ENCODE results near the gene ZNF283.

Gene ZNF283

DNA sequence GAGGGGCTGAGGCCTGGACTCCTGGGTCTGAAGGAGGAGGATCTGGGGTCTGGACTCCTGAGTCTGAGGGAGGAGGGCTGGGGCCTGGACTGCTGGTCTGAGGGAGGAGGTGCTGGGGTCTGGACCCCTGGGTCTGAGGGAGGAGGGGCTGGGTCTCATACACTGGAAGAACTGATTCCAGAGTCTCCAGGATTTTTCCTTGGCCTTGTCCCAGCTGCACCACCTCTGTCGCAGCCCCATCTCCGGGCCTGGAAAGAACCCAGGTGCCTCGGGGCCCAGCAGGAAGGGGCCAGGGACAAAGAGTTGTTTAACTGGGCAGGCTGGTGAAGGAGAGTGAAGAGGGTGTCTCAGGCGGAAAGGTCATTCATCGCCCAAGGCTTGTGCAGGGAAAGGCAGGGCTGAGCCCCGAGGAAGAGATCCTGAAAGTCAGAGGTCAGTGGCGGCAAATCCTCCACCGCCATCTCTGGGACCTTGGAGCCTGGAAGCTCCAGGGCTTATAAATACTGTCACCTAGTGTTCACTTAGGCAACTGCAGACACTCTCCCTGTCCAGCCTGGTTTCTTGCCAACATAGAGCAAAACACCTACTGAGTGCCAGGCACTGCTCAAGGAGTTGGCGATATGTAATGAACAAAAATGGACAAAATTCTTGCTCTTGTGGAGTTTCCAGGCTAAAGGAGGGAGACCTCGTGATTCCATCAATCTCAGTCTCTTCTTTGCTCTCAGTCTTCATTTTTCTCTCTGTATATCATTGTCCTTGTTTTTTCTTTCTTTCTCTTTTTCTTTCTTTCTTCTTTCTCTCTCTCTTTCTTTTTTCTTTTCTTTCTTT is 41.9 kb upstream of the ZNF283 start:
- Histone ChIP-seq H3K4me1 (ENCODE audit: control insufficient read depth, low read depth, low read length) (no peaks in the 10 kb centered on the region), H3K9ac (ENCODE audit: low read length) (no peak overlapping the region), H3K36me3 (ENCODE audit: control insufficient read depth, low read depth, low read length) (no peaks in the 10 kb centered on the region), H3K27me3 (ENCODE audit: control insufficient read depth, insufficient read depth, low read length) (no peaks in the 10 kb centered on the region), H3K27ac (ENCODE audit: low read length) (no peak overlapping the region), H3K4me3 (ENCODE audit: low read length) (no peak overlapping the region), H3K9me3 (ENCODE audit: control insufficient read depth, low read depth, low read length) (no peaks in the 10 kb centered on the region)

DNA sequence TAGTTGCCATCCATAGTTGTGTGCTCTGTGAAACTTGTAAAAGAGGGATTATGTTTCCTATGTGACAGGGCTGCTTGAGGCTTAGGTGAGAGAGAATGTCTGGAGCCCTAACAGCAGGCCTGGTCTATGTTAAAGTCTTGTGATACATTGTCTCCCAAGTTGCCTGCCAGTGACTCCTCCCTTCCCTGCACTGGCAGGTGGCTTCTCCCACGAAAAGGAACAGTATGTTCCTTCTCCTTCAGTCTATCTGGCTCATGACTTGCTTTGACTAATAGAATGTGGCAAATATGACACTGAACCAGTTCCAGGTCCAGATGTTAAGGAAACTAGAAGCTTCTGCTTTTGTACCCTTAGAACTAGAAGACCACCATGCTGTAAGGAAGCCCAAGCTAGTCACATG is 40.5 kb upstream of the ZNF283 start:
- H3K27ac ChIP-seq (ENCODE audit: low read length): no peak overlapping the region
- no peaks in the 10 kb centered on the region for H3K36me3 ChIP-seq (ENCODE audit: control insufficient read depth, low read depth, low read length)
- H3K9ac ChIP-seq (ENCODE audit: low read length): no peak overlapping the region
- no peak overlapping the region for H3K4me3 ChIP-seq (ENCODE audit: low read length)
- H3K9me3 ChIP-seq (ENCODE audit: control insufficient read depth, low read depth, low read length): no peaks in the 10 kb centered on the region
- H3K27me3 ChIP-seq (ENCODE audit: control insufficient read depth, insufficient read depth, low read length): no peaks in the 10 kb centered on the region
- no peaks in the 10 kb centered on the region for H3K4me1 ChIP-seq (ENCODE audit: control insufficient read depth, low read depth, low read length)

DNA sequence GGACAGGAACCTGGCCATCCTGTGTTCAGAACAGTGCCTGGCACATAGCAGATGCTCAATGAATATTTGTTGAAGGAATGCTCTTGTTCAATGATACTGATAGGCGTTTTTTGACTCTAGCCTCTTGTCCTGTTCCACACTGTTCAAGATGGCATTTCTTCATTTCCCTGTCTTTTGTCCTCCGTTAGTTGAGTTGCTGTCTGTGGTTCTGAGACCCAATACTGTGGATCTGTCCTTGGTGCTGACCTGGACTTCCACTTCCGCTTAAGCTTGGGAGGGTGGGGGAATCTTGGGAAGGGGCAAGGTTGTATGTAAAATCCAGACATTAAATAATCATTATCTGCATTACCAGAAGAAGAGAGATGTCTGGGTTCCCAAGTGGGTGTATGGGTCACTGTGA is 38.1 kb upstream of the ZNF283 start:
- Histone ChIP-seq H3K4me3 (ENCODE audit: low read length) (no peak overlapping the region), H3K27me3 (ENCODE audit: control insufficient read depth, insufficient read depth, low read length) (peaks cover 6% of the 10 kb centered on the region), H3K27ac (ENCODE audit: low read length) (no peak overlapping the region), H3K4me1 (ENCODE audit: control insufficient read depth, low read depth, low read length) (no peaks in the 10 kb centered on the region), H3K9me3 (ENCODE audit: control insufficient read depth, low read depth, low read length) (no peaks in the 10 kb centered on the region), H3K9ac (ENCODE audit: low read length) (no peak overlapping the region), H3K36me3 (ENCODE audit: control insufficient read depth, low read depth, low read length) (no peaks in the 10 kb centered on the region)

DNA sequence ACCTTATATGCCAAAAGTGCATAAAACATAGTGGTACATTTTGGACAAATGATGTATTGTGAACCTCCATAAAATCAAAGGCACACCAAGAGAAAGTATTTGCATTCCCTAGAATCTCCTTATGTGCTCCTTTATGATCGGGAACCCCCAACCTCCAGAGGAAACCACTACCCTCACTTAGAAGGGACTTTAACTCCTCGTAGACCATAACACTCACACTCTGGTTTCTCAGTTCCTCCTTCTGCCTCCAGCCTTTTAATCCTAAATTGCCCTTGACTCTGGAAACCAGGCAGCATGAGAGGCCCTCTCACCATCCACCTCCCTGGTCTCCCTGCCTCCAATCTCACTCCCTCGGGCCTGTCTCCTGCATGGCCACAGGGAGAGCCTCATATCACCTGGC is 36.5 kb upstream of the ZNF283 start:
- H3K27ac ChIP-seq (ENCODE audit: low read length): no peak overlapping the region
- no peak overlapping the region for H3K4me3 ChIP-seq (ENCODE audit: low read length)
- H3K9me3 ChIP-seq (ENCODE audit: control insufficient read depth, low read depth, low read length): no peaks in the 10 kb centered on the region
- H3K9ac ChIP-seq (ENCODE audit: low read length): no peak overlapping the region
- H3K27me3 ChIP-seq (ENCODE audit: control insufficient read depth, insufficient read depth, low read length): peaks cover 8% of the 10 kb centered on the region
- H3K4me1 ChIP-seq (ENCODE audit: control insufficient read depth, low read depth, low read length): no peaks in the 10 kb centered on the region
- no peaks in the 10 kb centered on the region for H3K36me3 ChIP-seq (ENCODE audit: control insufficient read depth, low read depth, low read length)

DNA sequence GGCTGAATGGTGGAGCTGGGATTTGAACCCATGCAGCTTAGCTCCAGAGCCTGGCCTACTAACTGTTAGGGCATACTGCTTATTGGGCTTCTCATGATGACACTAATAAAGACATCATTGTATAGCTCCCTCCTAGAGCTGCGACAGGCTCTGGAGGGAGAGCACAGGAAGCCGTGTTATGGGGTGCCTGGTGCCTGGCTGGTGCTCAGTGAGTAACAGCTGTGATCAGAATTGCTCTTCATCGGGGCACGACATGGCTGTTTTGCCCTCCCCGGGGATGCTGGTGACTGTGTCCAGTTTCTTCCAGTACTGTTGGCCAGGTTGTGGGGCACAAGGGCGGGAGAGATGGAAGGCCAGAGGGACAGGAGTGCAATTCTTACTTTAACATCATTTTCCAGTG is 30.0 kb upstream of the ZNF283 start:
- H3K36me3 ChIP-seq (ENCODE audit: control insufficient read depth, low read depth, low read length): no peaks in the 10 kb centered on the region

DNA sequence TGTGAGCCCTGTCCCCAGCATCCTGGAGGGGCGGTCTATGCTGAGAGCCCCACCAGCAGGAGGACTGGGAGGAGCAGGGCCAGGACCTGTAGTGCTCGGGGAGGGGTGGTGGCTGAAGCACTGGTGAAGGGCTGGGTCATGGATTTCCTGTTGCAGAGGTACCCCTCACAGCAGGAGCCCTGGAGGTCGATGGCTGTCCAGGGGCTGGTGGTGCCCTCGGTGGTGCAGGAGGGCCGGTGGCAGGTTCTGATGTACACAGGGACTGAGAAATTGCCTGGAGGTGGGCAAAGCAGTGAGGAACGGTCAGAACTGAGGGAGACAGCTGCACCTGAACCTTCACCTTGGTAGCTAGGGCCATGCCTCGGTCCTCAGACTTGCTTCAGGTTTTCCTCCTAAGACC is 29.6 kb upstream of the ZNF283 start:
- Histone ChIP-seq H3K27ac (ENCODE audit: low read length) (no peak overlapping the region), H3K36me3 (ENCODE audit: control insufficient read depth, low read depth, low read length) (no peaks in the 10 kb centered on the region), H3K9me3 (ENCODE audit: control insufficient read depth, low read depth, low read length) (no peaks in the 10 kb centered on the region), H3K9ac (ENCODE audit: low read length) (no peak overlapping the region), H3K27me3 (ENCODE audit: control insufficient read depth, insufficient read depth, low read length) (peaks cover 59% of the 10 kb centered on the region), H3K4me1 (ENCODE audit: control insufficient read depth, low read depth, low read length) (no peaks in the 10 kb centered on the region), H3K4me3 (ENCODE audit: low read length) (no peak overlapping the region)

More for the DNA sequence above, 30.0 kb upstream of the ZNF283 start:
- no peaks in the 10 kb centered on the region for H3K4me1 ChIP-seq (ENCODE audit: control insufficient read depth, low read depth, low read length)
- no peak overlapping the region for H3K4me3 ChIP-seq (ENCODE audit: low read length)
- H3K27me3 ChIP-seq (ENCODE audit: control insufficient read depth, insufficient read depth, low read length): peaks cover 59% of the 10 kb centered on the region
- no peaks in the 10 kb centered on the region for H3K9me3 ChIP-seq (ENCODE audit: control insufficient read depth, low read depth, low read length)
- no peak overlapping the region for H3K9ac ChIP-seq (ENCODE audit: low read length)
- H3K27ac ChIP-seq (ENCODE audit: low read length): no peak overlapping the region

DNA sequence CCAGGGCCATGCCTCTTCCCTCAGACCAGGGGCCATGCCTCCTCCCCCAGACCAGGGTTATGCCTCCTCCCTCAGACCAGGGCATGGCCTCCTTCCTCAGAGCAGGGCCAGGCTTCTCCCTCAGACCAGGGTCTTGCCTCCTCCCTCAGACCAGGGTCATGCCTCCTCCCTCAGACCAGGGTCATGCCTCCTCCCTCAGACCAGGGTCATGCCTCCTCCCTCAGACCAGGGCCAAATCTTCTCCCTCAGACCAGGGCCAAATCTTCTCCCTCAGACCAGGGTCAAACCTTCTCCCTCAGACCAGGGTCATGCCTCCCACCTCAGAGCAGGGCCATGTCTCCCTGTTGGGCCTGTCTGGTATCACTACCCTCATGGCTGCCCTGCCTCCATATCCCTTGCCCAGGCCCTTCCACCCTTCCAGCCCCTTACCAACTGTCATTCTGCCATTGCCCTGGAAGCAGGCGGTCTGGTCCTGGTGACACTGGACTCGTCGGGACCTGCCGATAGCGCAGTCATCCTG is 29.0 kb upstream of the ZNF283 start:
- Histone ChIP-seq H3K4me1 (ENCODE audit: control insufficient read depth, low read depth, low read length) (no peaks in the 10 kb centered on the region), H3K36me3 (ENCODE audit: control insufficient read depth, low read depth, low read length) (no peaks in the 10 kb centered on the region), H3K4me3 (ENCODE audit: low read length) (peak overlapping the region; percentile 76), H3K27me3 (ENCODE audit: control insufficient read depth, insufficient read depth, low read length) (peaks cover 54% of the 10 kb centered on the region), H3K9me3 (ENCODE audit: control insufficient read depth, low read depth, low read length) (no peaks in the 10 kb centered on the region), H3K9ac (ENCODE audit: low read length) (no peak overlapping the region), H3K27ac (ENCODE audit: low read length) (no peak overlapping the region)

DNA sequence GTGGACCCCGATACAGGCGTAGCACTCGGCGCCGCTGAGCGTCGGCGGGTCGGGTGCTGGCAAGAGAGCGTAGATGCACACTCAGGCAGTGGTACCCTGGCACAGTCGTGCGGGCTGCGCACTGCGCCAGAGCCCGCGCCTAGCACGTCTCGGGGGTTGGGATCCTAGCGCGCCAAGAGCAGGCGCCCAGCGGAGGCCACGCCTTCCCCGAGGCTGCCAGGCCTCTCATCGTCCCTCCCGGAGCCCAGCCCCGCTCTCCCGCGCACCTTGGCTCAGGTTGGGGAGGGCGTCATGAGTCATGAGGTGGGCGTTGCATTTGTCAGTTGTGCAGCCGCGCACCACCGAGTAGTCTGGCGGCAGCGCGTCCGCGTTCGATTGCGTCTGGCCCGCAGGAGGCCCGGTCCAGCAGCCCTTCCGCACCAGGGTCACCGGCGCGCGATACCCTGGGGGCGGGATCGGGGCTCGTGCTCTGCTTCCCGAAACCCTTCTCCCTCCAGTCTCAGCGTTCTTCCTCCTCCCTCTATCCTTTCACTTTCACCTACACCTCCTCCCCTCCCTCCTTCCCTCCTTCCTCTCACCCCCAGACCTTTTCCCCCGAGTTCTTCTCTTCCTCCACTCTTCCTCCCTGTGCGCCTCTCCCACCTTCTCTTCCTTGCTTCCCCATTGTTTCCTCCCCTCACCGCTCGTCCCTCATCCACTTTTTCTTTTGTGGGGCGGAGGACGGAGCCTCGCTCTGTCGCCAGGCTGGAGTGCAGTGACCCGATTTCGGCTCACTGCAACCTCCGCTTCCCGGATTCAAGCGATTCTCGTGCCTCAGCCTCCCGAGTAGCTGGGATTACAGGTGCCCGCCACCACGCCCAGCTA is 28.3 kb upstream of the ZNF283 start:
- H3K9ac ChIP-seq (ENCODE audit: low read length): no peak overlapping the region
- no peaks in the 10 kb centered on the region for H3K36me3 ChIP-seq (ENCODE audit: control insufficient read depth, low read depth, low read length)
- no peak overlapping the region for H3K27ac ChIP-seq (ENCODE audit: low read length)
- H3K27me3 ChIP-seq (ENCODE audit: control insufficient read depth, insufficient read depth, low read length): peaks cover 52% of the 10 kb centered on the region
- H3K9me3 ChIP-seq (ENCODE audit: control insufficient read depth, low read depth, low read length): no peaks in the 10 kb centered on the region
- H3K4me1 ChIP-seq (ENCODE audit: control insufficient read depth, low read depth, low read length): no peaks in the 10 kb centered on the region
- peak overlapping the region; percentile 76 for H3K4me3 ChIP-seq (ENCODE audit: low read length)

DNA sequence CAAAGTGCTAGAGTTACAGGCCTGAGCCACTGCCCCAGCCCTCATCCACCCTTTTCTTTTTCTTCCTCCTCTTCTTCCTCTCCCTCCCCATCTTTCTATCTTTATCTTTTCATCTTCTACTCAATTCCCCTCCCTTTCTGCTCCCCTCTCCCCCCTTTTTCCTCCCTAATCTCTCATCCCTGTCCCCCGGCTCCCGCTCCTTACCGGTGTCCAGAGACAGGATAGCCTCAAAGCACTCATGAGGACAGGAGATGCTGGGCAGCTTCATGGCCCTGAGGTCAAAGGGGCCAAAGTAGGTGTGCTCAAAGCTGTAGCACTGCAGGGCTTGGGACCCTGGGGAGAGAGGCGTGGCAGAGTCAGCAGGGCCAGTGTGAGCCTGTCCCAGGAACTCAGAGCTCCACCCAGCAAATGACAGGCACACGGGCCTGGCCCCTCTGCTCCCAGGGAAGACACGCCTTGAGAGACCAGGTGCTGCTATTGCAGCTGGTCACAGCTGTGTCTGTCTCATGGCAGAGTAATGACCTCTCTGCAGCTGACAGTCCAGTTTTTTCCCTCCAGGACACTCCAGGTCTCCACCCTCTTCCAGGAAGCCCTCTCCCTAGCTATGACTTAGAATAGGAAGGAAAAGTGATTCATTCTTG is 27.5 kb upstream of the ZNF283 start:
- H3K4me3 ChIP-seq (ENCODE audit: low read length): peak overlapping the region; percentile 76
- H3K27me3 ChIP-seq (ENCODE audit: control insufficient read depth, insufficient read depth, low read length): peaks cover 52% of the 10 kb centered on the region
- H3K27ac ChIP-seq (ENCODE audit: low read length): no peak overlapping the region
- no peaks in the 10 kb centered on the region for H3K36me3 ChIP-seq (ENCODE audit: control insufficient read depth, low read depth, low read length)
- H3K9me3 ChIP-seq (ENCODE audit: control insufficient read depth, low read depth, low read length): no peaks in the 10 kb centered on the region
- H3K4me1 ChIP-seq (ENCODE audit: control insufficient read depth, low read depth, low read length): no peaks in the 10 kb centered on the region
- H3K9ac ChIP-seq (ENCODE audit: low read length): no peak overlapping the region

DNA sequence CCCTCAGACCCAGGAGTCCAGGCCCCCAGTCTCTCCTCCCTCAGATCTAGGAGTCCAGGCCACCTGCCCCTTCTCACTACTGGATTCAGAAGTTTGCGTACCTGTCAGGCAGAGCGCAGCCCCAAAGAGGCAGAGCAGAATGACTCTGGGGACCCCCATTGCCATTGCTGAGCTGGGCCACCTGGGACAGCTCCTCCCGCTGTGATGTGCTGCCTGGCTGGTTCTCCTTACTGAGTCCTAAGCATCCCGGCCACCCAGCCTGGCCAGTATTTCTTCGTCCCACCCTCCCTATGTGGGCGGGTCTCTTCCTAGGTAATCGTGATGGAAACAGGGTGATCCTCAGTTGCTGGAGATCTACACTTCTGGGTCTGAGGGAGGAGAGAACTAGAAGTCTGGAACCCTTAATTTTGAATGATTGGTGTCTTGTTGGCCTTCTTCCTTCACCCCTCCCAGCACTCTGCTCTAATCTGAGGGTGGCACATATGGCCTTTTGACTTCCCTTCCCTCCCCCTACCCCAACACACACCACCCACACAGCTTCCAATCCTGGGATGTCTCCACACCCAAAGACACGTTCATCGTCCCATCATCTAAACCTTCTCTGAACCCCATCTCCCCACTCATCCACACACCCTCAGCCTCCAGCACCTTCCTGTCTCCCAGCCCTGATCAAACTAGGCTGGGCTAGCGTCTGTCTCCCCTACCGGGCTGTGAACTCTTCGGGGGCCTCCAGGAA is 24.7 kb upstream of the ZNF283 start, which contains the start of gene LYPD5:
Gene LYPD5 (minus strand): TSS at position 232 of the 736 bp plus-strand sequence. CDS start 67 bp downstream, at position 165.
- Histone ChIP-seq H3K4me3 (ENCODE audit: low read length) (no peak within 1 kb of the TSS), H3K27ac (ENCODE audit: low read length) (no peak within 1 kb of the TSS), H3K9me3 (ENCODE audit: control insufficient read depth, low read depth, low read length) (no peaks in the 10 kb centered on the region), H3K9ac (ENCODE audit: low read length) (no peak within 1 kb of the TSS), H3K4me1 (ENCODE audit: control insufficient read depth, low read depth, low read length) (no peaks in the 10 kb centered on the region), H3K27me3 (ENCODE audit: control insufficient read depth, insufficient read depth, low read length) (peaks cover 33% of the 10 kb centered on the region), H3K36me3 (ENCODE audit: control insufficient read depth, low read depth, low read length) (no peaks in the 10 kb centered on the region)

DNA sequence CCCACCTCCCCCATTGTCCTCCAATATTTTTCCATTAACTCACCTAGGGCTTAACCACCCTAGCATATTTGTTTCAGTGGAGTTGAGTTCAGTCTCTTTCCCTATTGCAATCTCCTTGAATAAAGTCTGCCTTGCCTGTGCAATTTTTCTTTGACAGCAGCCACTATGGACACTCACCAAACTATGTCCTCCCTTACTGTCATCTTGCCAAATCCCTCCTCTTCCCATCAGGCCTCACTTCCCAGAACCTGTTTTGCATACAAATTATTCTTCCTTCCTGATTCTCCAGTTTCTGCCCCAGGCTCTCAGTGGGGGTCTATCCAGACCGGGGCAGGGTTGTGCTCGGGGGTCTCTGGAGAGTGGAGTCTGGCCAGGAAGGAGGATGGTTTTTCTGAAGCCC is 22.7 kb upstream of the ZNF283 start:
- H3K9me3 ChIP-seq (ENCODE audit: control insufficient read depth, low read depth, low read length): no peaks in the 10 kb centered on the region
- no peaks in the 10 kb centered on the region for H3K36me3 ChIP-seq (ENCODE audit: control insufficient read depth, low read depth, low read length)
- H3K9ac ChIP-seq (ENCODE audit: low read length): no peak overlapping the region

More for the DNA sequence above, 22.7 kb upstream of the ZNF283 start:
- Histone ChIP-seq H3K4me1 (ENCODE audit: control insufficient read depth, low read depth, low read length) (no peaks in the 10 kb centered on the region), H3K27me3 (ENCODE audit: control insufficient read depth, insufficient read depth, low read length) (peaks cover 13% of the 10 kb centered on the region), H3K27ac (ENCODE audit: low read length) (no peak overlapping the region), H3K4me3 (ENCODE audit: low read length) (no peak overlapping the region)
